ENCODE data around the gene HOXD10.
A peak's percentile ranks its signal among the peaks of the same experiment; 100 is the strongest.

Gene HOXD10

GRCh38 chr2:176091329-176092258 lies 25.0 kb upstream of the HOXD10 start:
- Histone ChIP-seq H3K4me1 (ENCODE audit: control insufficient read depth, insufficient read depth, low read length, poor library complexity, severe bottlenecking) (peaks cover 5% of the 10 kb centered on the region), H3K9me3 (ENCODE audit: control insufficient read depth, low read length) (no peaks in the 10 kb centered on the region), H3K4me3 (ENCODE audit: extremely low read depth, insufficient read depth, low read length, poor library complexity, severe bottlenecking) (no peak overlapping the region), H3K36me3 (ENCODE audit: control insufficient read depth, insufficient read depth, low read length) (no peaks in the 10 kb centered on the region), H3K27ac (ENCODE audit: low read depth, low read length, severe bottlenecking) (no peak overlapping the region)
- 1 to 3% methylated on average over 24 of the region's 31 CpGs for WGBS, 2 experiments (ENCODE audit: insufficient coverage in 2 of 2)

GRCh38 chr2:176092270-176093144 lies 24.1 kb upstream of the HOXD10 start, which contains the start of gene HOXD13:
Gene HOXD13, plus strand, starts transcription at chr2:176092721. Its CDS starts 170 bp downstream, at chr2:176092891.
- Histone ChIP-seq H3K36me3 (ENCODE audit: control insufficient read depth, insufficient read depth, low read length) (no peaks in the 10 kb centered on the region), H3K9me3 (ENCODE audit: control insufficient read depth, low read length) (no peaks in the 10 kb centered on the region), H3K27ac (ENCODE audit: low read depth, low read length, severe bottlenecking) (no peak within 1 kb of the TSS), H3K4me3 (ENCODE audit: extremely low read depth, insufficient read depth, low read length, poor library complexity, severe bottlenecking) (peak within 1 kb of the TSS; percentile 31), H3K4me1 (ENCODE audit: control insufficient read depth, insufficient read depth, low read length, poor library complexity, severe bottlenecking) (peaks cover 5% of the 10 kb centered on the region)
- WGBS, 2 experiments (ENCODE audit: insufficient coverage in 2 of 2) = 1% methylated on average over 38 to 64 of the region's 95 CpGs

- Histone ChIP-seq H3K27ac (ENCODE audit: low read depth, low read length, severe bottlenecking) (no peak overlapping the region), H3K4me3 (ENCODE audit: extremely low read depth, insufficient read depth, low read length, poor library complexity, severe bottlenecking) (peak overlapping the region; percentile 31), H3K4me1 (ENCODE audit: control insufficient read depth, insufficient read depth, low read length, poor library complexity, severe bottlenecking) (no peaks in the 10 kb centered on the region), H3K36me3 (ENCODE audit: control insufficient read depth, insufficient read depth, low read length) (no peaks in the 10 kb centered on the region), H3K9me3 (ENCODE audit: control insufficient read depth, low read length) (no peaks in the 10 kb centered on the region)
- WGBS, 2 experiments (ENCODE audit: insufficient coverage in 2 of 2) = 1 to 3% methylated on average over 45 to 52 of the region's 53 CpGs
Observed at GRCh38 chr2:176093145-176093897, 23.3 kb upstream of the HOXD10 start.

GRCh38 chr2:176093898-176094249 lies 22.7 kb upstream of the HOXD10 start:
- WGBS, 2 experiments (ENCODE audit: insufficient coverage in 2 of 2) = 5 to 17% methylated on average over 1 to 2 of the region's 8 CpGs
- Histone ChIP-seq H3K4me1 (ENCODE audit: control insufficient read depth, insufficient read depth, low read length, poor library complexity, severe bottlenecking) (no peaks in the 10 kb centered on the region), H3K4me3 (ENCODE audit: extremely low read depth, insufficient read depth, low read length, poor library complexity, severe bottlenecking) (no peak overlapping the region), H3K27ac (ENCODE audit: low read depth, low read length, severe bottlenecking) (no peak overlapping the region), H3K9me3 (ENCODE audit: control insufficient read depth, low read length) (no peaks in the 10 kb centered on the region), H3K36me3 (ENCODE audit: control insufficient read depth, insufficient read depth, low read length) (no peaks in the 10 kb centered on the region)

GRCh38 chr2:176094349-176094748 lies 22.2 kb upstream of the HOXD10 start:
- Histone ChIP-seq H3K9me3 (ENCODE audit: control insufficient read depth, low read length) (no peaks in the 10 kb centered on the region), H3K36me3 (ENCODE audit: control insufficient read depth, insufficient read depth, low read length) (no peaks in the 10 kb centered on the region), H3K4me1 (ENCODE audit: control insufficient read depth, insufficient read depth, low read length, poor library complexity, severe bottlenecking) (no peaks in the 10 kb centered on the region), H3K27ac (ENCODE audit: low read depth, low read length, severe bottlenecking) (no peak overlapping the region), H3K4me3 (ENCODE audit: extremely low read depth, insufficient read depth, low read length, poor library complexity, severe bottlenecking) (no peak overlapping the region)
- WGBS, 2 experiments (ENCODE audit: insufficient coverage in 2 of 2) = 3 to 4% methylated on average over 6 to 7 of the region's 12 CpGs

GRCh38 chr2:176095421-176095820 lies 21.2 kb upstream of the HOXD10 start:
- no peak overlapping the region for H3K4me3 ChIP-seq (ENCODE audit: extremely low read depth, insufficient read depth, low read length, poor library complexity, severe bottlenecking)
- WGBS, 2 experiments (ENCODE audit: insufficient coverage in 2 of 2) = 14 to 17% methylated on average over 2 to 5 of the region's 5 CpGs
- no peaks in the 10 kb centered on the region for H3K36me3 ChIP-seq (ENCODE audit: control insufficient read depth, insufficient read depth, low read length)
- no peaks in the 10 kb centered on the region for H3K9me3 ChIP-seq (ENCODE audit: control insufficient read depth, low read length)
- H3K4me1 ChIP-seq (ENCODE audit: control insufficient read depth, insufficient read depth, low read length, poor library complexity, severe bottlenecking) = no peaks in the 10 kb centered on the region
- H3K27ac ChIP-seq (ENCODE audit: low read depth, low read length, severe bottlenecking) = no peak overlapping the region

GRCh38 chr2:176096243-176096985 lies 20.2 kb upstream of the HOXD10 start:
- WGBS, 2 experiments (ENCODE audit: insufficient coverage in 2 of 2) = 0 to 4% methylated on average over 7 to 14 of the region's 16 CpGs
- Histone ChIP-seq H3K4me3 (ENCODE audit: extremely low read depth, insufficient read depth, low read length, poor library complexity, severe bottlenecking) (no peak overlapping the region), H3K27ac (ENCODE audit: low read depth, low read length, severe bottlenecking) (no peak overlapping the region), H3K9me3 (ENCODE audit: control insufficient read depth, low read length) (no peaks in the 10 kb centered on the region), H3K4me1 (ENCODE audit: control insufficient read depth, insufficient read depth, low read length, poor library complexity, severe bottlenecking) (no peaks in the 10 kb centered on the region), H3K36me3 (ENCODE audit: control insufficient read depth, insufficient read depth, low read length) (no peaks in the 10 kb centered on the region)

- no peaks in the 10 kb centered on the region for H3K4me1 ChIP-seq (ENCODE audit: control insufficient read depth, insufficient read depth, low read length, poor library complexity, severe bottlenecking)
- H3K9me3 ChIP-seq (ENCODE audit: control insufficient read depth, low read length) = no peaks in the 10 kb centered on the region
- H3K36me3 ChIP-seq (ENCODE audit: control insufficient read depth, insufficient read depth, low read length) = no peaks in the 10 kb centered on the region
- no peak overlapping the region for H3K27ac ChIP-seq (ENCODE audit: low read depth, low read length, severe bottlenecking)
- peak overlapping the region; percentile 20 for H3K4me3 ChIP-seq (ENCODE audit: extremely low read depth, insufficient read depth, low read length, poor library complexity, severe bottlenecking)
- WGBS, 2 experiments (ENCODE audit: insufficient coverage in 2 of 2) = 0% methylated on average over 33 to 40 of the region's 45 CpGs
Observed at GRCh38 chr2:176096986-176097819, 19.4 kb upstream of the HOXD10 start.

- WGBS, 2 experiments (ENCODE audit: insufficient coverage in 2 of 2) = 0 to 2% methylated on average over 11 to 12 of the region's 18 CpGs
- Histone ChIP-seq H3K4me1 (ENCODE audit: control insufficient read depth, insufficient read depth, low read length, poor library complexity, severe bottlenecking) (no peaks in the 10 kb centered on the region), H3K36me3 (ENCODE audit: control insufficient read depth, insufficient read depth, low read length) (no peaks in the 10 kb centered on the region), H3K4me3 (ENCODE audit: extremely low read depth, insufficient read depth, low read length, poor library complexity, severe bottlenecking) (no peak overlapping the region), H3K27ac (ENCODE audit: low read depth, low read length, severe bottlenecking) (no peak overlapping the region), H3K9me3 (ENCODE audit: control insufficient read depth, low read length) (no peaks in the 10 kb centered on the region)
Observed at GRCh38 chr2:176097820-176098365, 18.7 kb upstream of the HOXD10 start.

Measured in mesodermal cell (in vitro differentiated cells).